HG02981 (cell line): ENCODE data around the gene TMEM108.

Experiments used
- ATAC-seq: cut with Tn5 transposase; IDR thresholded peaks from one replicate; pipeline ENCODE4 v1.9.1; 2021; ENCODE audit warnings: mild to moderate bottlenecking, moderate library complexity; ENCODE audit not compliant: unreplicated experiment

Gene TMEM108

GRCh38 chr3:133408366-133408765 is 370.2 kb downstream of the TMEM108 start:
- no peak for ATAC-seq

GRCh38 chr3:133408961-133409360 is 370.8 kb downstream of the TMEM108 start:
- no peak for ATAC-seq

- no peak for ATAC-seq
Measured at GRCh38 chr3:133410191-133410892, 372.2 kb downstream of the TMEM108 start.

GRCh38 chr3:133412183-133413132 is 374.3 kb downstream of the TMEM108 start:
- no peak for ATAC-seq

- no peak for ATAC-seq
Measured at GRCh38 chr3:133413161-133414020, 375.2 kb downstream of the TMEM108 start.

- no peak for ATAC-seq
Measured at GRCh38 chr3:133414021-133414392, 375.8 kb downstream of the TMEM108 start.

- no peak for ATAC-seq
Measured at GRCh38 chr3:133418361-133418760, 380.2 kb downstream of the TMEM108 start.

- ATAC-seq, result no peak
Measured at GRCh38 chr3:133419151-133419909, 381.1 kb downstream of the TMEM108 start.

- ATAC-seq, result peak; percentile 46
Measured at GRCh38 chr3:133424937-133425869, 387.0 kb downstream of the TMEM108 start.

- ATAC-seq, result no peak
Measured at GRCh38 chr3:133425898-133426297, 387.7 kb downstream of the TMEM108 start.

GRCh38 chr3:133426721-133427120 is 388.5 kb downstream of the TMEM108 start:
- ATAC-seq, result no peak

GRCh38 chr3:133428552-133428951 is 390.4 kb downstream of the TMEM108 start:
- ATAC-seq, result no peak

- no peak for ATAC-seq
Measured at GRCh38 chr3:133429063-133429462, 390.9 kb downstream of the TMEM108 start.

- ATAC-seq, result no peak
Measured at GRCh38 chr3:133439563-133439962, 401.4 kb downstream of the TMEM108 start.

- no peak for ATAC-seq
Measured at GRCh38 chr3:133440652-133441051, 402.5 kb downstream of the TMEM108 start.

GRCh38 chr3:133441867-133442270 is 403.7 kb downstream of the TMEM108 start:
- ATAC-seq, result peak; percentile 81

- ATAC-seq, result no peak
Measured at GRCh38 chr3:133442518-133442917, 404.3 kb downstream of the TMEM108 start.

- no peak for ATAC-seq
Measured at GRCh38 chr3:133443649-133444422, 405.6 kb downstream of the TMEM108 start.

- ATAC-seq, result no peak
Measured at GRCh38 chr3:133444423-133444774, 406.2 kb downstream of the TMEM108 start.
